ENCODE measurements around the gene ZNF837. TPM values are rescaled to one million over a fixed set of nuclear protein-coding genes. Genes with fewer than 3 reads are reported as not detected.
"Not testable (repeated sequence)": the region's sequence is repeated elsewhere in the genome, so short reads cannot be mapped to it uniquely, and the experiment has no call there.

Gene ZNF837
- total RNA-seq, 2 donors from 2014 or later: 1.1 to 1.9 TPM

GRCh38 chr19:58351990-58352755 lies 28.7 kb downstream of the ZNF837 start:
- Mint-ChIP-seq H3K36me3 (ENCODE audit: low read depth) (no peaks in the 10 kb centered on the region), H3K4me1 (peaks cover 4% of the 10 kb centered on the region), H3K27me3 (no peaks in the 10 kb centered on the region), H3K9me3 (no peaks in the 10 kb centered on the region), H3K27ac (no peak overlapping the region), H3K4me3 (no peak overlapping the region)
- no peak for ATAC-seq (replicated peaks)

- H3K4me3 Mint-ChIP-seq: no peak overlapping the region
- no peak for ATAC-seq (replicated peaks)
- H3K9me3 Mint-ChIP-seq: no peaks in the 10 kb centered on the region
- no peaks in the 10 kb centered on the region for H3K27me3 Mint-ChIP-seq
- H3K27ac Mint-ChIP-seq: no peak overlapping the region
- peaks cover 4% of the 10 kb centered on the region for H3K4me1 Mint-ChIP-seq
- no peaks in the 10 kb centered on the region for H3K36me3 Mint-ChIP-seq (ENCODE audit: low read depth)
Measured at GRCh38 chr19:58351558-58351878, 29.3 kb downstream of the ZNF837 start.

GRCh38 chr19:58350871-58351557 lies 29.8 kb downstream of the ZNF837 start:
- Mint-ChIP-seq H3K9me3 (no peaks in the 10 kb centered on the region), H3K27me3 (no peaks in the 10 kb centered on the region), H3K4me1 (peaks cover 5% of the 10 kb centered on the region), H3K36me3 (ENCODE audit: low read depth) (no peaks in the 10 kb centered on the region), H3K27ac (no peak overlapping the region), H3K4me3 (no peak overlapping the region)
- no peak for ATAC-seq (replicated peaks)

DNA sequence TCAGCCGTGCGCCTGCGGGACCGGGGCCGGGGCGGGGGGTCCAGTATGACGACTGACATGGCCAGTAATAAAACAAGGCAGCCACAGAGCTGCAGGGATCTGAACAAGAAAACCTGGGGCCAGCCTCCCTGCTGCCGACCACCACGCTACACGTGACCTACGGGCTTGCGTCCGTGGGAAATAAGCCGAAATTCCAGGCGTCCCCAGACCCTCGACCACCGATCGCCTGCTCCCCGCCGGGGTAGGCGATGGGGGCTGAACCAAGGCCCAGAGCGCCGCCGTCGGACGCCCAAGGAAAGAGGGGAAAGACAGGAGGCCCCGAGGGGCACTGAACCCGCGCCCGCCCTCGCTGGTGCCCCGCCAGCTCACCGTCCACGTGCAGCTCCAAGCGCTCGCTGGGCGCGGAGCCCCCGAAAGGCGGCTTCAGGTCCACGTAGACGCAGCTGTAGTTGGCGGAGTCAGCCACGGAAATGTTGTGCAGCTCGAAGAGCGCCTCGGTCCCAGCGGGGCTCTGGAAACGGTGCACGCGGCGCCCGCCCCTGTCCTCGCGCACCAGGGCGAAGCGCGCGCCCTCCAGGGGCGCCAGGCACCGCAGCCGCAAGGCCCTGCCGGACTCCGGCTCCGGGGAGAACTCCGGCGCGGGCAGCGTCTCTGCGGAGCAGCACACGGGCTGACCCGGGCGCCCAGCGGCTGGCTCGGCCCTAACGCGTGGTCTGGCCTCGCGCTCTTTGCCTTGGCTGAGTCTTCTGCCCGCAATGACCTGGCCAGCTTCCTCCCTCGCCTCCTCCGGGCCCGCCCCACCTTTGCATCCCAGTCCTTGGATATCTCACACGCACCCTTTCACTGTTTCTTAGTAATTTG lies 30.6 kb downstream of the ZNF837 start:
- no peaks in the 10 kb centered on the region for H3K27me3 Mint-ChIP-seq
- peak overlapping the region; percentile 20 for H3K4me3 Mint-ChIP-seq
- H3K4me1 Mint-ChIP-seq: peaks cover 10% of the 10 kb centered on the region
- no peaks in the 10 kb centered on the region for H3K9me3 Mint-ChIP-seq
- no peaks in the 10 kb centered on the region for H3K36me3 Mint-ChIP-seq (ENCODE audit: low read depth)
- no peak for ATAC-seq (replicated peaks)
- H3K27ac Mint-ChIP-seq: no peak overlapping the region

- H3K4me3 Mint-ChIP-seq: peak overlapping the region; percentile 20
Measured at GRCh38 chr19:58349590-58349989, 31.2 kb downstream of the ZNF837 start.

DNA sequence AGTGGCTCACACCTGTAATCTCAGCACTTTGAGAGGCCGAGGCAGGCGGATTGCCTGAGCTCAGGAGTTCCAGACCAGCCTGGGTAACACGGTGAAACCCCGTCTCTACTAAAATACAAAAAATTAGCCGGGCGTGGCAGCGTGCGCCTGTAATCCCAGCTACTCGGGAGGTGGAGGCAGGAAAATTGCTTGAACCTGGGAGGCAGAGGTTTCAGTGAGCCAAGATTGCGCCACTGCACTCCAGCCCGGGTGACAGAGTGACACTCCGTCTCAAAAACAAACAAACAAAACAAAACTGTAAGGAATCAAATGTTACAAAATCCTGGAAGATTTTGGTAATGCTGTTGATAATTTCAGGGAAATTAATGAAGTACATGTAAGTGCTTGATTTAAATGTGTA lies 32.8 kb downstream of the ZNF837 start:
- Mint-ChIP-seq H3K4me3 (peak overlapping the region; percentile 90), H3K27ac (peak overlapping the region; percentile 80), H3K4me1 (peaks cover 10% of the 10 kb centered on the region)
- ATAC-seq (replicated peaks): peak; percentile 6
- H3K36me3 Mint-ChIP-seq (ENCODE audit: low read depth); H3K9me3 Mint-ChIP-seq; H3K27me3 Mint-ChIP-seq: not testable (repeated sequence)

More at GRCh38 chr19:58349590-58349989, 31.2 kb downstream of the ZNF837 start:
- no peak for ATAC-seq (replicated peaks)
- no peak overlapping the region for H3K27ac Mint-ChIP-seq
- H3K4me1 Mint-ChIP-seq: peaks cover 10% of the 10 kb centered on the region
- no peaks in the 10 kb centered on the region for H3K27me3 Mint-ChIP-seq
- no peaks in the 10 kb centered on the region for H3K36me3 Mint-ChIP-seq (ENCODE audit: low read depth)
- no peaks in the 10 kb centered on the region for H3K9me3 Mint-ChIP-seq

DNA sequence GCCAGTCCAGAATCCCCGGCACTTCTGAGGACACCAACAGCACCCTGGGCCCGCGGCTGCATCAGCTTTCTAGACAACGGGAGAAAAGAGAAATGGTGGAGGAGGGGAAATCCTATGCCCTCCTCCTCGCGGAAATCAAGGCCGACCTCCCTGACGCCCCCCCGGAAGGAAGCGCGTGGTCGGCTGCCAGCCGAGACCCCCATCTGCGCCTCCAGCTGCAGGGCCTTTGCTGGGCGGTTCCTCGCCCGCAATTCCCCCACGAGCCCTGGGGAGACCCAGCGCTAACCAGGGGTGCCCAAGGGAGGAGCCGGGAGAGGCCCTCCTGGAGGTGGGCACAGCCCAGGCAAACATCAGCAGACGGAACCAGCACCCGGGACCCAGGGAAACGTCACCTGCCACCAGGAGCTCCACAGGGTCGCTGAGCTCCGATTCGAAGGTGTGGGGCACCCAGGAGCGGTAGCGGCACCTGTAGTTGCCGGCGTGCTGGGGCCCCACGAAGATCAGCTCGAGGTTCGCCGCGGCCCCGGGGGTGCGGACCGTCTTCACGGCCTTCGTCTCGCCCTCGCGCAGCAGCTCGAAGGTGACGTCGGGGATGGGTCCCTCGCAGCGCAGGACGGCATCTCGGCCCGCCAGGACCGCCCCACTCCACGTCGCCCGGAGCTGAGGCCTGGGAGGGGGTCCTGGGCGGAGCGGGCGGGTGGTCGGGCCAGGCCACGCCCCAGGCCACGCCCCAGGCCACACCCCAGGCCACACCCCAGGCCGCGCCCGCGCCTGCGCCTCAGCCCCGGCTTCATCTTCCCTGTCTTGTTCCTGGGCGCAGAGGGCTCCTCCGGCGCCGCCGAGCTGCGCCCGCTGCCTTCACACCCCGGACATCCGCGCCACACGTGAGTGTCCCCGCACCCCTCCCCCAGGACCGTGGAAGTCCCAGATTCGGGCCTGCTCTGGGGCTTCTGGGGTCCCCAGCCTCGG lies 33.6 kb downstream of the ZNF837 start:
- H3K4me3 Mint-ChIP-seq: peak overlapping the region; percentile 90
- H3K27me3 Mint-ChIP-seq: no peaks in the 10 kb centered on the region
- peak overlapping the region; percentile 80 for H3K27ac Mint-ChIP-seq
- no peaks in the 10 kb centered on the region for H3K36me3 Mint-ChIP-seq (ENCODE audit: low read depth)
- peaks cover 6% of the 10 kb centered on the region for H3K4me1 Mint-ChIP-seq
- H3K9me3 Mint-ChIP-seq: no peaks in the 10 kb centered on the region
- ATAC-seq (replicated peaks): peak; percentile 98

DNA sequence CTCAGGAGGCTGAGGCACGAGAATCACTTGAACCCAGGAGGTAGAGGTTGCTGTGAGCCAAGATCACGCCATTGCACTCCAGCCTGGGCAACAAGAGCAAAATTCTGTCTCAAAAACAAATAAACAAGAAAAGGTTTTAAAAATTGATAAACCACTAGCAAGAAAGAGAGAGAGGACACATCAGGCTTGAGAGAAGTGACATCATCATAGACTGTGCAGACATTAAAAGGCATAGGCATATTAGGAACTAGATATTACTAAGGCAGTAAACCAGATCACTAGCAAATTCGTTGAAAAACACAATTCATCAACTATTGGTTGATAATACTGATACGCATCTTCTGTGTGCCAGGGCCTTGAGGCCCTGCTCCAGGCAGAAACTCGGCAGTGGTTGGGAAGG lies 35.3 kb downstream of the ZNF837 start:
- H3K27me3 Mint-ChIP-seq: no peaks in the 10 kb centered on the region
- no peak for ATAC-seq (replicated peaks)
- H3K36me3 Mint-ChIP-seq (ENCODE audit: low read depth): peaks cover 9% of the 10 kb centered on the region
- H3K27ac Mint-ChIP-seq: peak overlapping the region; percentile 27
- peak overlapping the region; percentile 90 for H3K4me3 Mint-ChIP-seq
- H3K4me1 Mint-ChIP-seq: peaks cover 6% of the 10 kb centered on the region
- H3K9me3 Mint-ChIP-seq: no peaks in the 10 kb centered on the region

GRCh38 chr19:58338825-58339558 lies 41.8 kb downstream of the ZNF837 start:
- ATAC-seq (replicated peaks): no peak
- Mint-ChIP-seq H3K4me1 (no peaks in the 10 kb centered on the region), H3K4me3 (no peak overlapping the region), H3K27me3 (no peaks in the 10 kb centered on the region), H3K27ac (no peak overlapping the region), H3K9me3 (no peaks in the 10 kb centered on the region), H3K36me3 (ENCODE audit: low read depth) (peaks cover 46% of the 10 kb centered on the region)

DNA sequence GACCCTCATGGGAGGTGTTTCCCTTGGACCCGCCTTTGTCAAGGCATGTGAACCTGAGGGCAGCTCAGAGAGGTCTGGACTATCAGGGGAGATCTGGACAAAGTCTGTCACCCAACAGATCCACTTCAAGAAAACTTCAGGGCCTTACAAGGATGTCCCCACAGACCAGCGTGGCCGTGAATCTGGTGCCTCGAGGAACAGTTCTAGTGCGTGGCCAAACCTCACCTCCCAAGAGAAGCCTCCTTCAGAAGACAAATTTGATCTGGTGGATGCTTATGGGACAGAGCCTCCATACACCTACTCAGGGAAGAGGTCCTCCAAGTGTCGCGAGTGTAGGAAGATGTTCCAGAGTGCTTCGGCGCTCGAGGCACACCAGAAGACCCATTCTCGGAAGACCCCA lies 42.5 kb downstream of the ZNF837 start:
- peaks cover 46% of the 10 kb centered on the region for H3K36me3 Mint-ChIP-seq (ENCODE audit: low read depth)
- no peaks in the 10 kb centered on the region for H3K9me3 Mint-ChIP-seq
- no peak overlapping the region for H3K27ac Mint-ChIP-seq
- no peak for ATAC-seq (replicated peaks)
- no peaks in the 10 kb centered on the region for H3K4me1 Mint-ChIP-seq
- no peak overlapping the region for H3K4me3 Mint-ChIP-seq
- H3K27me3 Mint-ChIP-seq: no peaks in the 10 kb centered on the region

DNA sequence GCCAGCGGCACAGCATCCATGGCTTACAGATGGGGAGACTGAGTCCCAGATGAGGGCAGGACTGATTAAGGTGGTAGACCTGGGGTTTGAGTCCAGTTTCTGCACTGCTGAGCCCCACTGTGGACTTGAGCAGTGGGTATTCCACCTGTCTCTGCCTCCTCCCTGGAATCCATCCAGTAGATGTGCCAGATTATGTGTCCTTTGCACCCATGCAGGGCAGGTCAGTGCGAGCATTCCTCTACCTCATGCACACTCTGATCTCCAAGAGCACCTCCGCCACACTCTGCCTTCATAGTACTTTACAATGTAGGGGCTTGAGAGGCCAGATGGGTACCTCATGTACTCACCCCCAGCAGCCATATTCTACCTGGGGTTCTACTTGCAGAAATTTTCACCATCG lies 44.0 kb downstream of the ZNF837 start:
- H3K4me1 Mint-ChIP-seq: no peaks in the 10 kb centered on the region
- H3K4me3 Mint-ChIP-seq: no peak overlapping the region
- H3K27me3 Mint-ChIP-seq: no peaks in the 10 kb centered on the region
- H3K27ac Mint-ChIP-seq: no peak overlapping the region
- no peaks in the 10 kb centered on the region for H3K9me3 Mint-ChIP-seq
- peaks cover 46% of the 10 kb centered on the region for H3K36me3 Mint-ChIP-seq (ENCODE audit: low read depth)
- no peak for ATAC-seq (replicated peaks)

DNA sequence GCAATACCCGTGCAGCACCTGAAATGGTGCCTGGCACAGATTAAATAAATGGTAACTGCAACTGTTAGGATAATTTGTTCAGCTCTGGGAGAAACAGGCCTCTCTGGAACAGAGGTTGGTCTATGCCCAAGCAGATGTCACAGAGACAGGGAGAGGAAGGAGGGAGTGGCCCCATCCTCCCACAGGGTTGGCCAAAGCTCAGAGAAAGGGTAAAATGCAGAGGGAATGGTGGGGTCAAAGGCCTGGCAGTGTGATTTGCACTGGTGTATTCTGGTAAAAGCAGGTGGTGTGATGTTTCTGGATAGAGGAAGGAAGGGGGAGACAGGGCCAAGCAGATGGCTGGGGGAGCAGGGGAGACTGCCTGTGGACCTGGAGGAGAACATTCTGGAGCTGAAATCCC lies 44.6 kb downstream of the ZNF837 start:
- Mint-ChIP-seq H3K4me1 (no peaks in the 10 kb centered on the region), H3K4me3 (no peak overlapping the region), H3K27ac (no peak overlapping the region), H3K27me3 (no peaks in the 10 kb centered on the region), H3K36me3 (ENCODE audit: low read depth) (peaks cover 43% of the 10 kb centered on the region), H3K9me3 (no peaks in the 10 kb centered on the region)
- no peak for ATAC-seq (replicated peaks)

DNA sequence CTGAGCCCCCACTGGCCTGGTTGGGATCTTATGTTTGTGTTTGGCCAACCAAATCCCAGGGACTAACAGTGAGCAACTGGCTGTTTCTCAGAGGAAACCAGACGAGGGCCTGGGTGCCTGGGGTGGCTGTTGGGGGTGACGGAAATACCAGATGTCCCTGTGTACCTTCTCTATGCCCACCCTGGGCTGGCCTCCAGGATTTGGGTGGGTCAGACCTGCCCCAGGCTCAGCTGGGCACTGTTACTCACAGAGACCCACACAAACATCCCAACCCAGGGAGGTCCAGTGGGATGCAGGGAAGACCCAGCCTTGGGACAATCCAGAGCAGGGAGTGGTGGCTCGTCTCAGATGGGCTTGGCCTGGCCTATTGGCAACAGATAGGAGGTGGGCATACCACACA lies 45.2 kb downstream of the ZNF837 start:
- Mint-ChIP-seq H3K4me1 (peaks cover 4% of the 10 kb centered on the region), H3K36me3 (ENCODE audit: low read depth) (peaks cover 38% of the 10 kb centered on the region), H3K27me3 (no peaks in the 10 kb centered on the region), H3K4me3 (no peak overlapping the region), H3K27ac (no peak overlapping the region), H3K9me3 (no peaks in the 10 kb centered on the region)
- ATAC-seq (replicated peaks): no peak
